NOMO-1 (cell line): ENCODE data around the gene TFAP2D.

Experiments
- DNase-seq, 2 experiments: peaks; one replicate each; lab custom pipeline; 2025; ENCODE audit not compliant: unreplicated experiment in 2 of 2; lab: John Stamatoyannopoulos, UW

TFAP2D gene

GRCh38 chr6:50818020-50818419, 104.7 kb downstream of the TFAP2D start:
- DNase-seq, result no peak

GRCh38 chr6:50818673-50819072, 105.3 kb downstream of the TFAP2D start, which contains the start of gene TFAP2B:
TSS of gene TFAP2B (plus strand) at chr6:50818871. CDS start at chr6:50818892, 21 bp downstream.
- DNase-seq, result no peak

- no peak for DNase-seq
These were observed 106.2 kb downstream of the TFAP2D start for GRCh38 chr6:50819466-50819903.

- DNase-seq, result no peak
These were observed 106.9 kb downstream of the TFAP2D start for GRCh38 chr6:50819904-50820868.

- DNase-seq, result no peak
These were observed 107.5 kb downstream of the TFAP2D start for GRCh38 chr6:50820869-50821264.

- DNase-seq, result no peak
These were observed 108.2 kb downstream of the TFAP2D start for GRCh38 chr6:50821441-50822077.

- DNase-seq, result no peak
These were observed 108.8 kb downstream of the TFAP2D start for GRCh38 chr6:50822078-50822476.
